Muscle of back (tissue), 13 donors: ENCODE data around the gene TPM2. TPM values are rescaled to one million over a fixed set of nuclear protein-coding genes. Genes with fewer than 3 reads are reported as not detected.

Experiments
- DNase-seq, 3 donors: peaks; one replicate each; pipeline versions ENCODE4 v3.0.0 to v3.0.0-alpha.2; 2013
- long read RNA-seq, 9 donors: transcript quantifications; one replicate each; lab custom pipeline, GENCODE V29; 2026
- polyA plus RNA-seq, 10 donors: library from polyadenylated mRNA; unstranded; fragments of 120-200 nt; gene quantifications; one replicate each; pipeline ENCODE4 v1.2.1, GENCODE V29; 2013; ENCODE audit not compliant: insufficient read length in 10 of 10

Gene TPM2
- 1,000 to 10,000 TPM; 4,673 to 8,611 (median 7,912) TPM for polyA plus RNA-seq
- long read RNA-seq, donor 1, transcript TPM2-203 (9 exons, 1,183 nt), result minor isoform, 14 of 5,986 reads
- long read RNA-seq, donor 1, transcript TPM2-211 (9 exons, 1,392 nt), result major isoform, 2,093 of 5,986 reads
- long read RNA-seq, donor 1, transcript TPM2-201 (9 exons, 1,018 nt), result minor isoform, 11 of 5,986 reads
- long read RNA-seq, donor 1, transcript TPM2-208 (5 exons, 518 nt), result minor isoform, 31 of 5,986 reads
- long read RNA-seq, donor 1, partial matches to known transcripts, result 2,973 of 5,986 reads
- long read RNA-seq, donor 1, other reads (novel, unspliced or antisense), result 855 of 5,986 reads
- long read RNA-seq, donor 2, transcript TPM2-203 (9 exons, 1,183 nt), result minor isoform, 5 of 5,460 reads
- long read RNA-seq, donor 2, transcript TPM2-211 (9 exons, 1,392 nt), result major isoform, 1,438 of 5,460 reads
- long read RNA-seq, donor 2, transcript TPM2-201 (9 exons, 1,018 nt), result minor isoform, 5 of 5,460 reads
- long read RNA-seq, donor 2, transcript TPM2-208 (5 exons, 518 nt), result minor isoform, 30 of 5,460 reads
- long read RNA-seq, donor 2, partial matches to known transcripts, result 3,496 of 5,460 reads
- long read RNA-seq, donor 2, other reads (novel, unspliced or antisense), result 482 of 5,460 reads
- long read RNA-seq, donor 3, result 0 reads
- long read RNA-seq, donor 4, transcript TPM2-203 (9 exons, 1,183 nt), result minor isoform, 16 of 2,583 reads
- long read RNA-seq, donor 4, transcript TPM2-208 (5 exons, 518 nt), result minor isoform, 8 of 2,583 reads
- long read RNA-seq, donor 4, transcript TPM2-211 (9 exons, 1,392 nt), result major isoform, 1,122 of 2,583 reads
- long read RNA-seq, donor 4, transcript TPM2-201 (9 exons, 1,018 nt), result minor isoform, 7 of 2,583 reads
- long read RNA-seq, donor 4, partial matches to known transcripts, result 1,108 of 2,583 reads
- long read RNA-seq, donor 4, other reads (novel, unspliced or antisense), result 318 of 2,583 reads
- long read RNA-seq, donor 5, transcript TPM2-203 (9 exons, 1,183 nt), result minor isoform, 7 of 7,412 reads
- long read RNA-seq, donor 5, transcript TPM2-211 (9 exons, 1,392 nt), result major isoform, 1,403 of 7,412 reads
- long read RNA-seq, donor 5, transcript TPM2-208 (5 exons, 518 nt), result minor isoform, 83 of 7,412 reads
- long read RNA-seq, donor 5, transcript TPM2-201 (9 exons, 1,018 nt), result minor isoform, 7 of 7,412 reads
- long read RNA-seq, donor 5, partial matches to known transcripts, result 5,242 of 7,412 reads
- long read RNA-seq, donor 5, other reads (novel, unspliced or antisense), result 664 of 7,412 reads
- long read RNA-seq, donor 6, transcript TPM2-208 (5 exons, 518 nt), result minor isoform, 26 of 5,598 reads
- long read RNA-seq, donor 6, transcript TPM2-206 (2 exons, 699 nt), result minor isoform, 7 of 5,598 reads
- long read RNA-seq, donor 6, transcript TPM2-203 (9 exons, 1,183 nt), result minor isoform, 20 of 5,598 reads
- long read RNA-seq, donor 6, transcript TPM2-211 (9 exons, 1,392 nt), result major isoform, 1,960 of 5,598 reads
- long read RNA-seq, donor 6, partial matches to known transcripts, result 2,811 of 5,598 reads
- long read RNA-seq, donor 6, other reads (novel, unspliced or antisense), result 765 of 5,598 reads
- long read RNA-seq, donor 7, transcript TPM2-208 (5 exons, 518 nt), result minor isoform, 13 of 2,602 reads
- long read RNA-seq, donor 7, transcript TPM2-211 (9 exons, 1,392 nt), result major isoform, 1,075 of 2,602 reads
- long read RNA-seq, donor 7, transcript TPM2-203 (9 exons, 1,183 nt), result minor isoform, 6 of 2,602 reads
- long read RNA-seq, donor 7, transcript TPM2-201 (9 exons, 1,018 nt), result minor isoform, 8 of 2,602 reads
- long read RNA-seq, donor 7, partial matches to known transcripts, result 1,222 of 2,602 reads
- long read RNA-seq, donor 7, other reads (novel, unspliced or antisense), result 271 of 2,602 reads
- long read RNA-seq, donor 8, transcript TPM2-211 (9 exons, 1,392 nt), result major isoform, 682 of 2,061 reads
- long read RNA-seq, donor 8, transcript TPM2-208 (5 exons, 518 nt), result minor isoform, 11 of 2,061 reads
- long read RNA-seq, donor 8, transcript TPM2-201 (9 exons, 1,018 nt), result minor isoform, 8 of 2,061 reads
- long read RNA-seq, donor 8, transcript TPM2-203 (9 exons, 1,183 nt), result minor isoform, 14 of 2,061 reads
- long read RNA-seq, donor 8, partial matches to known transcripts, result 1,138 of 2,061 reads
- long read RNA-seq, donor 8, other reads (novel, unspliced or antisense), result 206 of 2,061 reads
- long read RNA-seq, donor 9, transcript TPM2-211 (9 exons, 1,392 nt), result major isoform, 221 of 1,045 reads
- long read RNA-seq, donor 9, transcript TPM2-208 (5 exons, 518 nt), result minor isoform, 8 of 1,045 reads
- long read RNA-seq, donor 9, partial matches to known transcripts, result 712 of 1,045 reads
- long read RNA-seq, donor 9, other reads (novel, unspliced or antisense), result 97 of 1,045 reads

DNA sequence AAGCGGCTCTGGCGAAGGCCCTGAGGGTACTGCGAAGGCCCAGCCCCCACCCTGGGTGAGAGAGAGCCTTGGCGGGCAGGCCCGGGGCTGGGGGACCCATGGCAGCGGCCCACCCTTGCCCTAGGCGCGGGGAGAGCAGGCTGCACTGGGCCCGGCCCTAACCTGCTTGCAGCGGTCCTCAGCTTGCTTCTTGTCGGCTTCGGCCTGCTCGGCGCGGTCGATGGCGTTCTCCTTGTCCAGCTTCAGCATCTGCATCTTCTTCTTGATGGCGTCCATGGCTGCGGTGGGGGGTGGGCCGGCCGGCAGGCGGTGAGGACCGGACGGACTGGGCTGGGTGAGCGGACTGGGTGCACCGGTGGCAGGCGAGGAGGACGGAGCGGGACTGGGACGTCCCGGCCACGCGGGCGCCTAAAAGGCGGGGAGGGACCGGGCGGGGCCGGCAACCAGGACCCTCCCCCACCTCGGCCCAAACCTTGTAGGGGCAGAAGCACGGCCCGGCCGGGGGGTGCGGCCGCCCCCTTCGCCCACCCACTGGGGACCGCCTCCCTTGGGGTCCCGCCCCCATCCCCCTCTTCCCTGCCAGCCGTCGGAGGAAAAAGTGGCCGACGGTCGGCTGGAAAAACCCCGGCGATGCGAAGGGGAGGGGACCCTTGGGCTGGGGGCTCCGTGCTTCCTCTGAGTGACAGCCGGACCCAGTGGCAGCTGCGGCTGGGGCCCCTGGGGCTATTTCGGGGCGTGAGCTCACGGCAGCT, at the start of gene TPM2:
TSS of gene TPM2 (minus strand) at position 384 of the 752 bp plus-strand sequence. CDS start at position 276, 108 bp downstream.
- DNase-seq, result peak; percentile 82 to 91 (median 88)

- no peak for DNase-seq
Measured at GRCh38 chr9:35738924-35739323, 49.2 kb upstream of the TPM2 start.

GRCh38 chr9:35738186-35738585, 48.5 kb upstream of the TPM2 start:
- no peak for DNase-seq

DNA sequence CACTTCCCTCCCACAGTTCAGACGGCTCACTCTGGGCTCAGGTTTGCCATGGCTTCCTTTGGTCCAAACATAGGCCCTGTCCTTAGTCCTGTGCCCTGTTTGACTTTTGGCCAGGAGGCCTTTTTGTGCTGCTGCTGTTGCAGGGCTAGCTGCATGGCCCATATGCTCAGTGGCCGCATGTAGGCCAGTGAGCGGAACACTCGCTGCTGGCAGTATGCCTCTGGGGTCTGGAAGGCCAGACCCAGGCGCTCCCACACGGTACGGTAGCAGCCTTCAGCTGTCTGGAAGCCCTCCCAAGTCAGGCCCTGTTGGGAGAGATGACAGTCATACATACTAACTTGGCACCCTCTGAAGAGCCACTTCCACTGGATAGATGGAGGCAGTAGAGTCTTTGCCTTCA, 47.4 kb upstream of the TPM2 start:
- DNase-seq, result no peak

DNA sequence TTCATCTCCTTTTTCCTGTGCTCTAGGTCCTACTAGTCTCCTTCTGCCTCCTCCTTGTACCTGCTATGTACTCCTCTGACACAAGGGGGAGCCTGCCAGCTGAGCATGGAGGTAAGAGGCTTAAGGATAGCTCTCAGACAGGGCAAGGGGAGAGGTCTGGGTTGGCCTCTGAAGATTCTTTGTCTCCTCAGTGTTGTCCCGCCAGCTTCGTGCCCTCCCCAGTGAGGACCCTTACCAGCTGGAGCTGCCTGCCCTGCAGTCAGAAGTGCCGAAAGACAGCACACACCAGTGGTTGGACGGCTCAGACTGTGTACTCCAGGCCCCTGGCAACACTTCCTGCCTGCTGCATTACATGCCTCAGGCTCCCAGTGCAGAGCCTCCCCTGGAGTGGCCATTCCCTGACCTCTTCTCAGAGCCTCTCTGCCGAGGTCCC, 46.5 kb upstream of the TPM2 start:
- peak; percentile 44 to 77 (median 46) for DNase-seq

DNA sequence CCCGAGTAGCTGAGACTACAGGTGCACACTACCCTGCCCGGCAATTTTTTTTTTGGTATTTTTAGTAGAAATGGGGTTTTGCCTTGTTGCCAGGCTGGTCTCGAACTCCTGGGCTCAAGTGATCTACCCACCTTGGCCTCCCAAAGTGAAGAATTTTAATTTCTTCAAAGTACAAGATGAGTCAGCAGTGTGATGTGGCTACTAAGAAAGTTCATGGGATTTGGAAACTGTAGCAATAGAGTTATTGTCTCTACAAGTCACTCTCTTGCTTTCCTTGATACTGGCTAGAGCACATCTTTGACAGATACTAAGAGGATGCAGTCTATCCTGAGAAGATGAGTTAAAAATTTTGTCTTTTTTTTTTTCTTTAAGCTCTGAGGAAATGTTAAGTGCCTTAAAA, 44.4 kb upstream of the TPM2 start:
- no peak for DNase-seq

- no peak for DNase-seq
Measured at GRCh38 chr9:35732800-35733541, 43.2 kb upstream of the TPM2 start.

GRCh38 chr9:35732185-35732799, 42.6 kb upstream of the TPM2 start, which contains the start of the genes CREB3 and TLN1:
Gene CREB3 (plus strand): TSS chr9:35732666. CDS start chr9:35732773, 107 bp downstream.
Gene TLN1 (minus strand): TSS chr9:35732195. CDS start chr9:35725694, 6,501 bp downstream.
- DNase-seq, result peak; percentile 96 to 99 (median 98)

GRCh38 chr9:35731415-35732184, 41.9 kb upstream of the TPM2 start:
- no peak for DNase-seq

GRCh38 chr9:35730486-35730854, 40.7 kb upstream of the TPM2 start:
- no peak for DNase-seq

GRCh38 chr9:35729700-35730485, 40.2 kb upstream of the TPM2 start:
- peak; percentile 34 to 79 (median 60) for DNase-seq

GRCh38 chr9:35729101-35729500, 39.4 kb upstream of the TPM2 start:
- DNase-seq, result no peak

DNA sequence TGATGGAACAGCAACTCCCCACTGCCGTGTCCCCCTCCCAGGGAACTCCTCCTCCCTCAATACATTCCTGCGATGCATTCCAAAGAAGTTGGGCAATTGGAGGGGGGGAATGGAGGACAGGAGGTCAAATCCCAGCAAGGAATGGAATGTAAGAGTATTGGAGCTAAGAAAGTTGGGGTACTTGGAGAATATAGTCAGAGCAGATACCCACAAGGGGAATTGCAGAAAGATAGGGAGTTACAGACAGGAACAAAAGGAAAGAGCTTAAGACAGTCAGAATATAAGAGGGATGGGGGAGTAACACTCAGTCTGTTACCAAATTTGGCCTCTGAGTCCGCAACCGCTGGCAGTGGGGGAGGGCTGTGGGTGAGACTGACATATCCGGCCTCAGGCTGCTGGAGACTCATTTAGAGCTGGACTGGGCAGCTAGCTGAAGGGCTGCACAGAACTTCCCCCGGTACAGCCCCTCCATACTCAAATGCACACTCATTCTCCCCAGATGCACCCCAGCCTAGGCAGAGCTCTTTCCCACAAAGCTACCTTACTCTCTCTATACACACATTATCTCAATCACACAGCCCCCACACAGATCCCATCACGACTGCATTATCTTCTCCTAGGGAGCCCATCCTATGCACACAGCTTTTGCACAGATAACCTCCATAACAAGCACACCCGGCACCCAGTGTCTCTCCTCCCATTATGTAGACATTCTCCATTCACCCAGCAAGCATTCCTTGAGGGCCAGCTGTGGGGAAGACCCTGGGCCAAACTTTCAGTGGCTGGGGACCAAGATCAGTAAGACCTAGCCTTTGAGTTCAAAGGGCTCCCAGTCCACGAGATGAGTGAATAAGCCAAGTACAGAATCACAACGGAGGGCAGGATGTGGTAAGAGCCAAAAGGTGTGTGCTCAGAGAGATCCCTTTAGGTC, 38.6 kb upstream of the TPM2 start:
- DNase-seq, result peak; percentile 53 to 87 (median 68)

DNA sequence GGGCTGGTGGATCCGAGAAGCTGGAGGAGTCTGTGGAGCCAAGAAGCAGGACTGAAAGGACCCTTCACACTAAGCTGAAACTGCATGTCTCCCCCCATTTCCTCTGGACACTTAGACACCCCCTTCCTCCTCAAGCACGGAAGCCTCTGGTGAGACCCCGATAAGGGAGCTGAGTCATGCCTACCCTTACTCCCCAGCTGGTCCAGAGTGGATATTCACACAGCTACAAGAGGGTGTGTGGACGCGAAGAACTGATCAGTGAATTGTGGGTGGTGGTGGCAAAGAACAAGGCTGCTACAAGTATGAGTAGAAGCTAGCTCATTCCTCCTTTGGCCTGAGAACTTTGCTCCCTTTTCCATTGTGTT, 37.9 kb upstream of the TPM2 start:
- no peak for DNase-seq
